OCI-LY3 (cell line): Measurements from ENCODE around the gene MSI2.

Experiments used
- CTCF ChIP-seq: fragments of 200-600, 300-600 bp; sonication (generic); IDR thresholded peaks from 2 replicates; pipeline ENCODE4 v1.5.1; 2014; ENCODE audit warnings: antibody characterized with exemption, low read length, low read depth
- EZH2phosphoT487 ChIP-seq: fragments of 200-600 bp; shearing (Covaris generic); IDR thresholded peaks from 2 replicates; pipeline ENCODE4 v1.6.1; 2018; ENCODE audit warnings: antibody characterized with exemption, mixed run types, low read depth

DNA sequence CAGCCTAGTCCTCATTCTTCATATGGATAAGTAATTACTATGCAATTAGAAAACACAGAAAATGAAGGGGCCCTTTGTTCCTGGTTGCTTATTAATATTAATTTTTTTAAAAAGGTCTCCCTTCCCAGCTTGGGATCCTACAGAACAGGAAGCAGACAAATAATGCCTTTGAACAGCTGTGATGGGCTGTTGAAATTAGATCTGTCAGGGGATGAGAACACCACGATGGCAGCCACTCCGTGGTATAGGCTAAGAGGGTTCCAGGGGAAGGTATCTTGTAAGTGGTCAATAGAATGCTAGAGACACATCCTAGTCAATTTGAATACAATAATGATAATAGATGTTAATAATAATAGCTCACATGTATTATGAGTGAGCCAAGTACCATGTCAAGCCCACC lies 405.7 kb downstream of the MSI2 start:
- TF ChIP-seq CTCF: no peak
- no peak for TF ChIP-seq EZH2phosphoT487
